GM21825 (cell line): ENCODE measurements around the gene YIF1A.

Source experiments
- ATAC-seq: cut with Tn5 transposase; IDR thresholded peaks from one replicate; pipeline ENCODE4 v1.9.1; 2021; ENCODE audit warnings: mild to moderate bottlenecking, moderate library complexity; ENCODE audit not compliant: unreplicated experiment

The YIF1A gene

GRCh38 chr11:66248903-66249302 is 40.0 kb downstream of the YIF1A start:
- ATAC-seq, result no peak

- ATAC-seq, result no peak
These were observed 41.1 kb downstream of the YIF1A start for GRCh38 chr11:66247801-66248200.

- ATAC-seq, result no peak
These were observed 41.6 kb downstream of the YIF1A start for GRCh38 chr11:66247295-66247694.

- ATAC-seq, result no peak
These were observed 45.0 kb downstream of the YIF1A start for GRCh38 chr11:66243782-66244535.

GRCh38 chr11:66242095-66242765 is 46.7 kb downstream of the YIF1A start:
- ATAC-seq, result no peak

- ATAC-seq, result no peak
These were observed 48.2 kb downstream of the YIF1A start for GRCh38 chr11:66240781-66241136.

- no peak for ATAC-seq
These were observed 48.8 kb downstream of the YIF1A start for GRCh38 chr11:66239998-66240780.

- no peak for ATAC-seq
These were observed 49.4 kb downstream of the YIF1A start for GRCh38 chr11:66239511-66239910.

GRCh38 chr11:66238786-66239413 is 50.0 kb downstream of the YIF1A start:
- ATAC-seq, result no peak

GRCh38 chr11:66237867-66238266 is 51.1 kb downstream of the YIF1A start:
- no peak for ATAC-seq

- ATAC-seq, result no peak
These were observed 53.8 kb downstream of the YIF1A start for GRCh38 chr11:66235141-66235540.
